ENCODE data around the gene SBF2.

DNA sequence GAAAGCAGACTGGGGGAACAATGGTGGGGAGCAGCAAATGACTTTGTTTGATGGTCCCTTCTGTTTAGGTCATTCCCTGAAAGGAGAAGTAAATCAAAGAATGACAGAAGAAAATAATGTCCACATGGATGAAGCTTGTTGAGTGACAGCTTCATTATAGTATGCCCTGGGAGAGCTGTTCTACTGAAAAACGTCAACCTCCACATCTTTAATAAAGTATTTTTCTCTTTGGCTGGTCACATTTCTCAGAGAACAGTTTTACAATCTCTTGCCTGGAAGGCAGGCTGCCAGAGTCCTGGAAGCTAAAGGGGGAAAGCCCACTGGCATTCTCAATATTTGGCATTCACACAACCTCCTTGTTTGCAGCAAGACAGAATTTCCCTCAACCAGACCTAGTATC, 342.2 kb downstream of the SBF2 start:
- no peak for TF ChIP-seq POLR2A (IDR thresholded peaks at IDR 0.05; ENCODE audit: low read depth)
- TF ChIP-seq POLR2AphosphoS5 (IDR thresholded peaks at IDR 0.05): no peak
